ENCODE data around the gene DCANP1. TPM values are rescaled to one million over a fixed set of nuclear protein-coding genes. Genes with fewer than 3 reads are reported as not detected.

The DCANP1 gene
- total and polyA plus RNA-seq, 10 of the 15 experiments (the other 5 are each of a cell fraction or from before 2014, with no cell fraction given) = 0.01 TPM; not detected in 9

DNA sequence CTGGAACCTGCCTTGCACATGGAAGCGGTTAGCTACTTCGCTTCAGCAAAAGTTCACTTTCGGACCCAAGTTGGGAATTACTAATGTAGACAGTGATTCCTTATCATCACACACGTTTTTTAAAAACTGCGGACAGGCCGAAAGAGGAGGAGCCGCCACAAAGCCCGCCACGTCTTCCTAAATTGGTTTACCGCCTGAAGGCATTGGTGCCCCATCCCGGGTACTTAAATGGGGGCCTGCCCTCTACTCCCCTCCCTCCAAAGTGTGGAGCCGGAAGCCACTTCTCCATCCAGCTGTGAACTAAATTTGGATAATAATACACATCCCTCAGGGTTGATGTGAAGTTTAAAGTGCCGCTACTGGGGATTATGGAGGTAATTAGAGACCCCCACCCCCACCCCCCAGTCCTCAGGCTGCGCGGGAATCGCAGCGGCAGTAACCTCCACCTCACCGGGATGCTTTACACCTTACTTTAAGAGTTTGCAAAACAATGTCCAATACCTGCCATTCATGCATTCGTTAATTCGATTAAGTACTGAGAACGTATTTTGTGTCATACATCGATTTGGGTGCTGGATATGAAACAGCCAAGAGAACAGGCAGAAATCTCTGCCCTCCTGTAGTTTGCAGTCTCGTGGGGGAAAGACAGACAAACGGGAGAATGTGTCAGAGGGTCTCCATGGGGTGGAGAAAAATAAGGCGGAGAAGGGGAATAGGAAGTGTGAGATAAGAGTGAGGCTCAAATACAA is 47.2 kb downstream of the DCANP1 start:
- peaks cover 16% of the 10 kb centered on the region for H3K4me1 ChIP-seq (ENCODE audit: control insufficient read depth, insufficient read depth, low read length)
- intact Hi-C loops (cut with micrococcal nuclease; ENCODE audit: unreplicated experiment) = no loop called here
- SMC1A ChIA-PET (ENCODE audit: uncharacterized antibody, unreplicated experiment) = interaction anchor here (1.1 kb wide), 1 partner anchor 26 kb away, joined by 4 read pairs; no protein-coding TSS in a partner anchor
- FAIRE-seq (no peak), ATAC-seq (no peak), DNase-seq (ENCODE audit: low read depth, low spot score) (no peak)
- H3K79me2 ChIP-seq (ENCODE audit: control insufficient read depth, insufficient read depth, low read length) = peaks cover 46% of the 10 kb centered on the region
- peak overlapping the region; percentile 80 for H3K4me3 ChIP-seq
- H3K27ac ChIP-seq (ENCODE audit: control insufficient read depth, insufficient read depth) = peak overlapping the region; percentile 90; the same call in 1 of the 2 replicates
- peak overlapping the region; percentile 93 for H3K4me2 ChIP-seq (ENCODE audit: control insufficient read depth, insufficient read depth)
- 39% methylated on average over 25 of the region's 25 CpGs for WGBS (ENCODE audit: insufficient coverage, insufficient replicate concordance, low lambda C conversion rate, missing lambda C conversion rate)
- no peak for TF ChIP-seq ZNF24 (IDR thresholded peaks at IDR 0.05)
- no peak for TF ChIP-seq BCL11A (IDR thresholded peaks at IDR 0.05; ENCODE audit: low read depth, low read length)
- TF ChIP-seq RB1 (IDR thresholded peaks at IDR 0.05; ENCODE audit: borderline replicate concordance) = no peak
- no peak for TF ChIP-seq DPF2 (IDR thresholded peaks at IDR 0.05)
- TF ChIP-seq RUNX3 (IDR thresholded peaks at IDR 0.05; ENCODE audit: low read length) = 0 out of 2 replicates have a peak, but pooled peaks have one; percentile 3
- TF ChIP-seq NR2C1 (IDR thresholded peaks at IDR 0.05) = no peak
- no peak for TF ChIP-seq IKZF1 (conservative IDR thresholded peaks at IDR 0.05)
- TF ChIP-seq ZBED1 (IDR thresholded peaks at IDR 0.05; ENCODE audit: borderline replicate concordance) = no peak
- TF ChIP-seq MEF2A (IDR thresholded peaks at IDR 0.05; ENCODE audit: insufficient read depth, low read depth, low read length) = no peak
- TF ChIP-seq TCF12 (IDR thresholded peaks at IDR 0.05; ENCODE audit: low read depth, low read length) = no peak
- no peak for TF ChIP-seq GABPA (IDR thresholded peaks at IDR 0.05; ENCODE audit: low read depth)
- TF ChIP-seq, protein P1, sequence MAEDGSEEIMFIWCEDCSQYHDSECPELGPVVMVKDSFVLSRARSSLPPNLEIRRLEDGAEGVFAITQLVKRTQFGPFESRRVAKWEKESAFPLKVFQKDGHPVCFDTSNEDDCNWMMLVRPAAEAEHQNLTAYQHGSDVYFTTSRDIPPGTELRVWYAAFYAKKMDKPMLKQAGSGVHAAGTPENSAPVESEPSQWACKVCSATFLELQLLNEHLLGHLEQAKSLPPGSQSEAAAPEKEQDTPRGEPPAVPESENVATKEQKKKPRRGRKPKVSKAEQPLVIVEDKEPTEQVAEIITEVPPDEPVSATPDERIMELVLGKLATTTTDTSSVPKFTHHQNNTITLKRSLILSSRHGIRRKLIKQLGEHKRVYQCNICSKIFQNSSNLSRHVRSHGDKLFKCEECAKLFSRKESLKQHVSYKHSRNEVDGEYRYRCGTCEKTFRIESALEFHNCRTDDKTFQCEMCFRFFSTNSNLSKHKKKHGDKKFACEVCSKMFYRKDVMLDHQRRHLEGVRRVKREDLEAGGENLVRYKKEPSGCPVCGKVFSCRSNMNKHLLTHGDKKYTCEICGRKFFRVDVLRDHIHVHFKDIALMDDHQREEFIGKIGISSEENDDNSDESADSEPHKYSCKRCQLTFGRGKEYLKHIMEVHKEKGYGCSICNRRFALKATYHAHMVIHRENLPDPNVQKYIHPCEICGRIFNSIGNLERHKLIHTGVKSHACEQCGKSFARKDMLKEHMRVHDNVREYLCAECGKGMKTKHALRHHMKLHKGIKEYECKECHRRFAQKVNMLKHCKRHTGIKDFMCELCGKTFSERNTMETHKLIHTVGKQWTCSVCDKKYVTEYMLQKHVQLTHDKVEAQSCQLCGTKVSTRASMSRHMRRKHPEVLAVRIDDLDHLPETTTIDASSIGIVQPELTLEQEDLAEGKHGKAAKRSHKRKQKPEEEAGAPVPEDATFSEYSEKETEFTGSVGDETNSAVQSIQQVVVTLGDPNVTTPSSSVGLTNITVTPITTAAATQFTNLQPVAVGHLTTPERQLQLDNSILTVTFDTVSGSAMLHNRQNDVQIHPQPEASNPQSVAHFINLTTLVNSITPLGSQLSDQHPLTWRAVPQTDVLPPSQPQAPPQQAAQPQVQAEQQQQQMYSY (CRISPR knock-in tag; IDR thresholded peaks at IDR 0.05) = no peak
- no peak for TF ChIP-seq CREB1 (IDR thresholded peaks at IDR 0.05; ENCODE audit: low read depth)
- TF ChIP-seq, protein P2, sequence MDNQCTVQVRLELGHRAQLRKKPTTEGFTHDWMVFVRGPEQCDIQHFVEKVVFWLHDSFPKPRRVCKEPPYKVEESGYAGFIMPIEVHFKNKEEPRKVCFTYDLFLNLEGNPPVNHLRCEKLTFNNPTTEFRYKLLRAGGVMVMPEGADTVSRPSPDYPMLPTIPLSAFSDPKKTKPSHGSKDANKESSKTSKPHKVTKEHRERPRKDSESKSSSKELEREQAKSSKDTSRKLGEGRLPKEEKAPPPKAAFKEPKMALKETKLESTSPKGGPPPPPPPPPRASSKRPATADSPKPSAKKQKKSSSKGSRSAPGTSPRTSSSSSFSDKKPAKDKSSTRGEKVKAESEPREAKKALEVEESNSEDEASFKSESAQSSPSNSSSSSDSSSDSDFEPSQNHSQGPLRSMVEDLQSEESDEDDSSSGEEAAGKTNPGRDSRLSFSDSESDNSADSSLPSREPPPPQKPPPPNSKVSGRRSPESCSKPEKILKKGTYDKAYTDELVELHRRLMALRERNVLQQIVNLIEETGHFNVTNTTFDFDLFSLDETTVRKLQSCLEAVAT (IDR thresholded peaks at IDR 0.05) = 0 out of 2 replicates have a peak, but pooled peaks have one; percentile 40
- TF ChIP-seq TBL1XR1 (IDR thresholded peaks at IDR 0.05; ENCODE audit: low read depth, low read length) = no peak
- H4K20me1 ChIP-seq (ENCODE audit: control insufficient read depth, insufficient read depth) = 0 out of 2 replicates have a peak, but pooled peaks cover 8% of the 10 kb centered on the region
- POLR2A ChIA-PET = no interaction called here
- H3K9me3 ChIP-seq (replicated peaks; ENCODE audit: control insufficient read depth, insufficient read depth, low read length) = no peaks in the 10 kb centered on the region
- CTCF ChIA-PET = no interaction called here
- no peaks in the 10 kb centered on the region for H3K36me3 ChIP-seq (ENCODE audit: control insufficient read depth in 2 of 2, insufficient read depth in 2 of 2, low read length in 1 of 2)
- peak overlapping the region; percentile 98 for H3K9ac ChIP-seq (ENCODE audit: control insufficient read depth, insufficient read depth, low read length)
- TSS peak; percentile 85 for BruUV-seq (replicated peaks)
- in situ Hi-C loops (cut with MboI) = no loop called here
- H2AFZ ChIP-seq (ENCODE audit: control insufficient read depth, low read depth, low read length) = peak overlapping the region; percentile 91
- RAD21 ChIA-PET (ENCODE audit: unreplicated experiment) = no interaction called here
- no peaks in the 10 kb centered on the region for H3K27me3 ChIP-seq (replicated peaks in 1 of 2; ENCODE audit: control insufficient read depth in 2 of 2, insufficient read depth in 2 of 2, low read length in 1 of 2)

Measured in GM12878 (cell line).